HepG2 (cell line): ENCODE data around the gene ESPN. TPM values are rescaled to one million over a fixed set of nuclear protein-coding genes. Genes with fewer than 3 reads are reported as not detected.

Source experiments
- CHD2 ChIP-seq: IDR thresholded peaks from 2 replicates; pipeline ENCODE4 v1.6.1; 2011; ENCODE audit warnings: low read depth, low read length, improper control_type of control experiment
- FOXA3 ChIP-seq: IDR thresholded peaks from 2 replicates; pipeline ENCODE4 v1.6.1; 2016; ENCODE audit warnings: missing genetic modification reagents, missing compliant biosample characterization
- FOXC1 ChIP-seq: sonication (generic); formaldehyde crosslinking; IDR thresholded peaks from 2 replicates; pipeline ENCODE4 v1.8.0; 2022; ENCODE audit warnings: mild to moderate bottlenecking, missing genetic modification reagents, borderline replicate concordance
- GATA4 ChIP-seq: sonication (generic); IDR thresholded peaks from 2 replicates; pipeline ENCODE4 v1.6.1; 2016; ENCODE audit warnings: antibody characterized with exemption, low read depth, borderline replicate concordance
- IRF9 ChIP-seq: sonication (generic); formaldehyde crosslinking; IDR thresholded peaks from 2 replicates; pipeline ENCODE4 v1.8.0; 2022; ENCODE audit warnings: missing genetic modification reagents, mild to moderate bottlenecking, borderline replicate concordance
- JDP2 ChIP-seq: sonication (generic); formaldehyde crosslinking; IDR thresholded peaks from 2 replicates; pipeline ENCODE4 v1.8.1; 2022; ENCODE audit warnings: missing genetic modification reagents, borderline replicate concordance
- MED8 ChIP-seq: sonication (generic); formaldehyde crosslinking; IDR thresholded peaks from 2 replicates; pipeline ENCODE4 v1.8.1; 2023; ENCODE audit warnings: mild to moderate bottlenecking, missing genetic modification reagents; ENCODE audit not compliant: insufficient replicate concordance
- PHB2 ChIP-seq: fragments of 450-650 bp; IDR thresholded peaks from 2 replicates; pipeline ENCODE4 v1.6.1; 2018; ENCODE audit not compliant: partially characterized antibody
- RARG ChIP-seq: sonication (generic); formaldehyde crosslinking; IDR thresholded peaks from 2 replicates; pipeline ENCODE4 v1.4.0; 2020; ENCODE audit warnings: low read depth, mild to moderate bottlenecking, missing genetic modification reagents
- SAFB2 ChIP-seq: sonication (generic); formaldehyde crosslinking; IDR thresholded peaks from 2 replicates; pipeline ENCODE4 v1.5.1; 2020; ENCODE audit warnings: missing genetic modification reagents, low read depth, mild to moderate bottlenecking, borderline replicate concordance
- TAF1 ChIP-seq: sonication (generic); formaldehyde crosslinking; IDR thresholded peaks from 2 replicates; pipeline ENCODE4 v1.4.0; 2020; ENCODE audit warnings: missing genetic modification reagents
- TAF15 ChIP-seq: fragments of 200-400 bp; formaldehyde crosslinking; IDR thresholded peaks from one replicate; pipeline ENCODE4 v1.6.1; 2018; ENCODE audit warnings: mild to moderate bottlenecking, low read depth, low read length; ENCODE audit not compliant: poor library complexity, severe bottlenecking
- TOPORS ChIP-seq: sonication (generic); formaldehyde crosslinking; IDR thresholded peaks from 2 replicates; pipeline ENCODE4 v1.8.0; 2023; ENCODE audit warnings: mild to moderate bottlenecking, missing genetic modification reagents
- ZBTB34 ChIP-seq: sonication (generic); formaldehyde crosslinking; IDR thresholded peaks from 2 replicates; pipeline ENCODE4 v1.8.0; 2022; ENCODE audit warnings: mild to moderate bottlenecking, missing genetic modification reagents
- ZFP36L1 ChIP-seq: sonication (generic); formaldehyde crosslinking; IDR thresholded peaks from 2 replicates; pipeline ENCODE4 v1.8.0; 2022; ENCODE audit warnings: mild to moderate bottlenecking, missing genetic modification reagents, moderate library complexity
- polyA plus RNA-seq, 8 experiments: library from polyadenylated mRNA; depleted of rRNA in 3 of 8; stranded (reverse) in 7 of 8; unstranded in 1 of 8; fragments of >200 nt; fragmentation: Illumina TruSeq in 4 of 8; extraction: Trizol in 4 of 8; gene quantifications; 2 replicates each; pipeline versions ENCODE4 v1.2.1 to v1.2.3, GENCODE V29; 2011 to 2016; ENCODE audit warnings: low read depth in 4 of 8, missing spikeins in 1 of 8, mixed read lengths in 1 of 8; ENCODE audit not compliant: insufficient read depth in 1 of 8
- total RNA-seq, 5 experiments: library from RNA; depleted of rRNA; stranded (reverse); fragments of >200 nt; fragmentation: Illumina TruSeq; extraction: Trizol; gene quantifications; 2 replicates each; pipeline ENCODE4 v1.2.3, GENCODE V29; 2016; ENCODE audit warnings: low read depth in 1 of 5
- TF ChIP-seq, protein P1 (sequence below): sonication (generic); formaldehyde crosslinking; IDR thresholded peaks from 2 replicates; pipeline ENCODE4 v1.4.0; 2020; ENCODE audit warnings: missing genetic modification reagents
- TF ChIP-seq, protein P2 (sequence below): sonication (generic); formaldehyde crosslinking; IDR thresholded peaks from 2 replicates; pipeline ENCODE4 v1.5.0; 2020; ENCODE audit warnings: missing genetic modification reagents
- TF ChIP-seq, protein P3 (sequence below): sonication (generic); formaldehyde crosslinking; IDR thresholded peaks from 2 replicates; pipeline ENCODE4 v1.8.0; 2022; ENCODE audit warnings: missing genetic modification reagents, mild to moderate bottlenecking, inconsistent platforms, borderline replicate concordance

Gene ESPN
- total and polyA plus RNA-seq, 2 of the 13 experiments (the other 11 are each of a cell fraction or from before 2014, with no cell fraction given): 48.6 to 54.2 TPM

GRCh38 chr1:6391951-6392808, 32.4 kb upstream of the ESPN start (continued):
- no peak for TF ChIP-seq ZBTB34
- TF ChIP-seq, protein P1, sequence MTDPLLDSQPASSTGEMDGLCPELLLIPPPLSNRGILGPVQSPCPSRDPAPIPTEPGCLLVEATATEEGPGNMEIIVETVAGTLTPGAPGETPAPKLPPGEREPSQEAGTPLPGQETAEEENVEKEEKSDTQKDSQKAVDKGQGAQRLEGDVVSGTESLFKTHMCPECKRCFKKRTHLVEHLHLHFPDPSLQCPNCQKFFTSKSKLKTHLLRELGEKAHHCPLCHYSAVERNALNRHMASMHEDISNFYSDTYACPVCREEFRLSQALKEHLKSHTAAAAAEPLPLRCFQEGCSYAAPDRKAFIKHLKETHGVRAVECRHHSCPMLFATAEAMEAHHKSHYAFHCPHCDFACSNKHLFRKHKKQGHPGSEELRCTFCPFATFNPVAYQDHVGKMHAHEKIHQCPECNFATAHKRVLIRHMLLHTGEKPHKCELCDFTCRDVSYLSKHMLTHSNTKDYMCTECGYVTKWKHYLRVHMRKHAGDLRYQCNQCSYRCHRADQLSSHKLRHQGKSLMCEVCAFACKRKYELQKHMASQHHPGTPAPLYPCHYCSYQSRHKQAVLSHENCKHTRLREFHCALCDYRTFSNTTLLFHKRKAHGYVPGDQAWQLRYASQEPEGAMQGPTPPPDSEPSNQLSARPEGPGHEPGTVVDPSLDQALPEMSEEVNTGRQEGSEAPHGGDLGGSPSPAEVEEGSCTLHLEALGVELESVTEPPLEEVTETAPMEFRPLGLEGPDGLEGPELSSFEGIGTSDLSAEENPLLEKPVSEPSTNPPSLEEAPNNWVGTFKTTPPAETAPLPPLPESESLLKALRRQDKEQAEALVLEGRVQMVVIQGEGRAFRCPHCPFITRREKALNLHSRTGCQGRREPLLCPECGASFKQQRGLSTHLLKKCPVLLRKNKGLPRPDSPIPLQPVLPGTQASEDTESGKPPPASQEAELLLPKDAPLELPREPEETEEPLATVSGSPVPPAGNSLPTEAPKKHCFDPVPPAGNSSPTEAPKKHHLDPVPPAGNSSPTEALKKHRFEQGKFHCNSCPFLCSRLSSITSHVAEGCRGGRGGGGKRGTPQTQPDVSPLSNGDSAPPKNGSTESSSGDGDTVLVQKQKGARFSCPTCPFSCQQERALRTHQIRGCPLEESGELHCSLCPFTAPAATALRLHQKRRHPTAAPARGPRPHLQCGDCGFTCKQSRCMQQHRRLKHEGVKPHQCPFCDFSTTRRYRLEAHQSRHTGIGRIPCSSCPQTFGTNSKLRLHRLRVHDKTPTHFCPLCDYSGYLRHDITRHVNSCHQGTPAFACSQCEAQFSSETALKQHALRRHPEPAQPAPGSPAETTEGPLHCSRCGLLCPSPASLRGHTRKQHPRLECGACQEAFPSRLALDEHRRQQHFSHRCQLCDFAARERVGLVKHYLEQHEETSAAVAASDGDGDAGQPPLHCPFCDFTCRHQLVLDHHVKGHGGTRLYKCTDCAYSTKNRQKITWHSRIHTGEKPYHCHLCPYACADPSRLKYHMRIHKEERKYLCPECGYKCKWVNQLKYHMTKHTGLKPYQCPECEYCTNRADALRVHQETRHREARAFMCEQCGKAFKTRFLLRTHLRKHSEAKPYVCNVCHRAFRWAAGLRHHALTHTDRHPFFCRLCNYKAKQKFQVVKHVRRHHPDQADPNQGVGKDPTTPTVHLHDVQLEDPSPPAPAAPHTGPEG (CRISPR knock-in tag): no peak
- TF ChIP-seq PHB2: no peak
- no peak for TF ChIP-seq MED8 (CRISPR knock-in tag)
- TF ChIP-seq ZFP36L1 (CRISPR knock-in tag): no peak
- TF ChIP-seq, protein P2, sequence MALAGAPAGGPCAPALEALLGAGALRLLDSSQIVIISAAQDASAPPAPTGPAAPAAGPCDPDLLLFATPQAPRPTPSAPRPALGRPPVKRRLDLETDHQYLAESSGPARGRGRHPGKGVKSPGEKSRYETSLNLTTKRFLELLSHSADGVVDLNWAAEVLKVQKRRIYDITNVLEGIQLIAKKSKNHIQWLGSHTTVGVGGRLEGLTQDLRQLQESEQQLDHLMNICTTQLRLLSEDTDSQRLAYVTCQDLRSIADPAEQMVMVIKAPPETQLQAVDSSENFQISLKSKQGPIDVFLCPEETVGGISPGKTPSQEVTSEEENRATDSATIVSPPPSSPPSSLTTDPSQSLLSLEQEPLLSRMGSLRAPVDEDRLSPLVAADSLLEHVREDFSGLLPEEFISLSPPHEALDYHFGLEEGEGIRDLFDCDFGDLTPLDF (CRISPR knock-in tag): no peak
- TF ChIP-seq IRF9 (CRISPR knock-in tag): no peak
- TF ChIP-seq FOXA3 (CRISPR knock-in tag): peak; percentile 19; the same call in 1 of the 2 replicates
- no peak for TF ChIP-seq JDP2 (CRISPR knock-in tag)
- peak; percentile 36; the same call in 1 of the 2 replicates for TF ChIP-seq TAF1 (CRISPR knock-in tag)
- TF ChIP-seq, protein P3, sequence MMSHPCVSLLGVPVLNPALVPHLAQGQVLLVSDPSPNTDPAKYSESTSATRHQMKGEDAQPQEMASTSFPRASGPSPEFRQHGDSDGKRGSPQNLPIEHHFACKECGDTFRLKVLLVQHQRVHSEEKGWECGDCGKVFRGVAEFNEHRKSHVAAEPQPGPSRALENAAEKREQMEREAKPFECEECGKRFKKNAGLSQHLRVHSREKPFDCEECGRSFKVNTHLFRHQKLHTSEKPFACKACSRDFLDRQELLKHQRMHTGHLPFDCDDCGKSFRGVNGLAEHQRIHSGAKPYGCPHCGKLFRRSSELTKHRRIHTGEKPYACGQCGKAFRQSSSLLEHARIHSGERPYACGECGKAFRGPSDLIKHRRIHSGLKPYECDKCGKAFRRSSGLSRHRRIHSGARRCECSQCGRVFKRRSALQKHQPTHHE (CRISPR knock-in tag): no peak
- no peak for TF ChIP-seq FOXC1 (CRISPR knock-in tag)
- no peak for TF ChIP-seq TOPORS (CRISPR knock-in tag)
- no peak for TF ChIP-seq CHD2
- TF ChIP-seq SAFB2 (CRISPR knock-in tag): no peak
- TF ChIP-seq GATA4: no peak
- no peak for TF ChIP-seq TAF15
- no peak for TF ChIP-seq RARG (CRISPR knock-in tag)
